GM13976 (cell line): ENCODE data around the gene SEC16B.

Source experiments
- DNase-seq: peaks from one replicate; pipeline ENCODE4 v3.0.0; 2012; ENCODE audit warnings: low spot score
- CTCF ChIP-seq: IDR thresholded peaks from 2 replicates; pipeline ENCODE4 v1.5.1; 2012; ENCODE audit warnings: borderline replicate concordance, mild to moderate bottlenecking; ENCODE audit not compliant: insufficient read depth; ENCODE audit errors: extremely low read depth, missing control alignments, control extremely low read depth
- in situ Hi-C: fragments of 300-500 bp; cut with MboI; formaldehyde crosslinking; loops from one replicate; pipeline ENCODE4 v1.12.0; 2022; ENCODE audit warnings: low sequenced_read_pairs, mixed read lengths, inconsistent platforms; ENCODE audit not compliant: unreplicated experiment

The SEC16B gene

GRCh38 chr1:177922209-177922608 is 47.6 kb downstream of the SEC16B start:
- in situ Hi-C loops, result no loop called here
- no peak for DNase-seq
- no peak for TF ChIP-seq CTCF

- DNase-seq, result no peak
- in situ Hi-C loops, result no loop called here
- no peak for TF ChIP-seq CTCF
Observed at GRCh38 chr1:177921590-177921989, 48.3 kb downstream of the SEC16B start.

GRCh38 chr1:177920091-177920490 is 49.8 kb downstream of the SEC16B start:
- TF ChIP-seq CTCF, result no peak
- DNase-seq, result no peak
- in situ Hi-C loops, result no loop called here

GRCh38 chr1:177915641-177916040 is 54.2 kb downstream of the SEC16B start:
- in situ Hi-C loops, result no loop called here
- no peak for TF ChIP-seq CTCF
- no peak for DNase-seq

- in situ Hi-C loops, result no loop called here
- no peak for TF ChIP-seq CTCF
Observed at GRCh38 chr1:177914603-177915002, 55.3 kb downstream of the SEC16B start.

GRCh38 chr1:177913762-177914540 is 55.9 kb downstream of the SEC16B start:
- in situ Hi-C loops, result no loop called here
- TF ChIP-seq CTCF, result no peak
- DNase-seq, result no peak

More at GRCh38 chr1:177914603-177915002, 55.3 kb downstream of the SEC16B start:
- DNase-seq, result no peak
